H1 (cell line): ENCODE data around the gene PSMC3IP. TPM values are rescaled to one million over a fixed set of nuclear protein-coding genes. Genes with fewer than 3 reads are reported as not detected.
A peak's percentile ranks its signal among the peaks of the same experiment; 100 is the strongest.

Source experiments
- RAD21 ChIP-seq, 2 experiments: IDR thresholded peaks in 1 of 2; conservative IDR thresholded peaks in 1 of 2; 2 replicates each; pipeline ENCODE4 v1.6.1; 2011; ENCODE audit warnings: low read depth in 2 of 2, low read length in 2 of 2, improper control_type of control experiment in 1 of 2, inconsistent platforms in 1 of 2, mild to moderate bottlenecking in 1 of 2, moderate library complexity in 1 of 2
- SIN3A ChIP-seq, 2 experiments: IDR thresholded peaks in 1 of 2; conservative IDR thresholded peaks in 1 of 2; 2 replicates each; pipeline ENCODE4 v1.6.1; 2011 to 2012; ENCODE audit warnings: low read length in 2 of 2, improper control_type of control experiment in 1 of 2, low read depth in 1 of 2, mild to moderate bottlenecking in 1 of 2
- SP1 ChIP-seq: IDR thresholded peaks from 2 replicates; pipeline ENCODE4 v1.6.1; 2011; ENCODE audit warnings: low read depth, low read length
- TBP ChIP-seq: IDR thresholded peaks from 2 replicates; pipeline ENCODE4 v1.6.1; 2011; ENCODE audit warnings: low read depth, low read length, improper control_type of control experiment
- polyA plus RNA-seq, 7 experiments: library from polyadenylated mRNA; depleted of rRNA in 3 of 7; stranded (reverse) in 5 of 7; unstranded in 2 of 7; fragments of >200 nt in 5 of 7; fragments of 200-250 nt in 2 of 7; gene quantifications; 1 replicate in 5 of 7; 2 replicates in 1 of 7; 4 replicates in 1 of 7; pipeline versions ENCODE4 v1.2.1 to v1.2.3, GENCODE V29; 2011 to 2013; ENCODE audit warnings: missing spikeins in 2 of 7, mixed read lengths in 2 of 7
- total RNA-seq: library from RNA; stranded (reverse); fragmentation: NEBNext Ultra II Directional; extraction: Animal tissue kit (Norgen Biotek cat#: 25700); gene quantifications from 2 replicates; pipeline ENCODE4 v1.2.1, GENCODE V29; 2021
- TF ChIP-seq, protein P1 (sequence below): IDR thresholded peaks from 2 replicates; pipeline ENCODE4 v1.6.1; 2011; ENCODE audit warnings: low read depth, mild to moderate bottlenecking, low read length; ENCODE audit not compliant: insufficient read depth
- TF ChIP-seq, protein P2 (sequence below): IDR thresholded peaks from 2 replicates; pipeline ENCODE4 v1.6.1; 2012; ENCODE audit warnings: inconsistent platforms

PSMC3IP gene
- total and polyA plus RNA-seq, 2 of the 8 experiments (the other 6 are each of a cell fraction or from before 2014, with no cell fraction given): 11.5 to 21.9 TPM

DNA sequence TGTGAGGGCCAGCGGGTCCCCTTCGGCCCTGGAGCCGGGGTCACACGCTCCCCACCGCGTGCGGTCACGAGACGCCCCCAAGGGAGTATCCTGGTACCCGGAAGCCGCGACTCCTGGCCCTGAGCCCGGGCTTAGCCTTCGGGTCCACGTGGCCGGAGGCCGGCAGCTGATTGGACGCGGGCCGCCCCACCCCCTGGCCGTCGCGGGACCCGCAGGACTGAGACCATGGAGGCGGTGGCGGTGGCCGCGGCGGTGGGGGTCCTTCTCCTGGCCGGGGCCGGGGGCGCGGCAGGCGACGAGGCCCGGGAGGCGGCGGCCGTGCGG is 41.5 kb downstream of the PSMC3IP start, which contains the start of gene NAGLU (continued):
- TF ChIP-seq TBP (peak; percentile 20; the same call in 1 of the 2 replicates), SP1 (no peak), RAD21 (IDR thresholded peaks at IDR 0.05 in 1 of 2, conservative IDR thresholded peaks at IDR 0.05 in 1 of 2; ENCODE audit: low read depth in 2 of 2, low read length in 2 of 2) (no peak), SIN3A (conservative IDR thresholded peaks at IDR 0.05 in 1 of 2, IDR thresholded peaks at IDR 0.05 in 1 of 2; ENCODE audit: low read depth in 1 of 2, low read length in 2 of 2) (peak; percentile 11 to 68; a peak in 2 of 4 replicates)
- TF ChIP-seq, protein P1, sequence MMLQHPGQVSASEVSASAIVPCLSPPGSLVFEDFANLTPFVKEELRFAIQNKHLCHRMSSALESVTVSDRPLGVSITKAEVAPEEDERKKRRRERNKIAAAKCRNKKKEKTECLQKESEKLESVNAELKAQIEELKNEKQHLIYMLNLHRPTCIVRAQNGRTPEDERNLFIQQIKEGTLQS: peak; percentile 73; the same call in 1 of the 2 replicates
- TF ChIP-seq, protein P2, sequence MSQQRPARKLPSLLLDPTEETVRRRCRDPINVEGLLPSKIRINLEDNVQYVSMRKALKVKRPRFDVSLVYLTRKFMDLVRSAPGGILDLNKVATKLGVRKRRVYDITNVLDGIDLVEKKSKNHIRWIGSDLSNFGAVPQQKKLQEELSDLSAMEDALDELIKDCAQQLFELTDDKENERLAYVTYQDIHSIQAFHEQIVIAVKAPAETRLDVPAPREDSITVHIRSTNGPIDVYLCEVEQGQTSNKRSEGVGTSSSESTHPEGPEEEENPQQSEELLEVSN: peak; percentile 63; the same call in 1 of the 2 replicates
